OCI-LY1 (cell line): Measurements from ENCODE around the gene PGA5.
"Not testable (repeated sequence)": the region's sequence is repeated elsewhere in the genome, so short reads cannot be mapped to it uniquely, and the experiment has no call there.

Source experiments
- CTCF ChIP-seq: fragments of 200-600 bp; sonication (generic), shearing (Covaris generic); IDR thresholded peaks from 2 replicates; pipeline ENCODE4 v1.5.1; 2017; ENCODE audit warnings: mild to moderate bottlenecking, antibody characterized with exemption, low read length, moderate library complexity, mixed read lengths
- EZH2 ChIP-seq: fragments of 200-600 bp; sonication (generic), shearing (Covaris generic); IDR thresholded peaks from 2 replicates; pipeline ENCODE4 v1.8.0; 2017; ENCODE audit warnings: borderline replicate concordance, mixed run types, mild to moderate bottlenecking, antibody characterized with exemption, low read length, moderate library complexity, mixed read lengths

GRCh38 chr11:61248071-61248470 lies 7.1 kb downstream of the PGA5 start:
- not testable (repeated sequence) for TF ChIP-seq CTCF, EZH2
